ENCODE results near the gene MRPL12.
A peak's percentile ranks its signal among the peaks of the same experiment; 100 is the strongest.
"Not testable (repeated sequence)": the region's sequence is repeated elsewhere in the genome, so short reads cannot be mapped to it uniquely, and the experiment has no call there.

MRPL12 gene

GRCh38 chr17:81717049-81717765 lies 14.0 kb downstream of the MRPL12 start:
- DNase-seq, result no peak

GRCh38 chr17:81717766-81718089 lies 14.6 kb downstream of the MRPL12 start:
- no peak for DNase-seq

- no peak for DNase-seq
Measured at GRCh38 chr17:81719410-81720266, 16.5 kb downstream of the MRPL12 start.

GRCh38 chr17:81720267-81721071 lies 17.3 kb downstream of the MRPL12 start:
- DNase-seq, result no peak

- DNase-seq, result peak; percentile 18
Measured at GRCh38 chr17:81722184-81723120, 19.3 kb downstream of the MRPL12 start.

GRCh38 chr17:81723651-81724209 lies 20.6 kb downstream of the MRPL12 start:
- no peak for DNase-seq

GRCh38 chr17:81725439-81725838 lies 22.3 kb downstream of the MRPL12 start:
- DNase-seq, result no peak

- no peak for DNase-seq
Measured at GRCh38 chr17:81726004-81726403, 22.8 kb downstream of the MRPL12 start.

GRCh38 chr17:81727324-81728031 lies 24.3 kb downstream of the MRPL12 start:
- no peak for DNase-seq

- DNase-seq, result peak; percentile 57
Measured at GRCh38 chr17:81733507-81734404, 30.6 kb downstream of the MRPL12 start.

- no peak for DNase-seq
Measured at GRCh38 chr17:81734405-81735263, 31.5 kb downstream of the MRPL12 start.

- DNase-seq, result peak; percentile 25
Measured at GRCh38 chr17:81735264-81736102, 32.3 kb downstream of the MRPL12 start.

- no peak for DNase-seq
Measured at GRCh38 chr17:81737947-81738800, 35.0 kb downstream of the MRPL12 start.

GRCh38 chr17:81738801-81739393 lies 35.7 kb downstream of the MRPL12 start:
- DNase-seq, result no peak

GRCh38 chr17:81739593-81739992 lies 36.4 kb downstream of the MRPL12 start:
- not testable (repeated sequence) for DNase-seq

GRCh38 chr17:81740395-81740961 lies 37.3 kb downstream of the MRPL12 start:
- DNase-seq, result no peak

All from fibroblast of skin of abdomen (primary cell).